Fibroblast of gingiva (primary cell): ENCODE measurements around the gene CCDC9B.

ENCODE experiments used
- DNase-seq: peaks from one replicate; pipeline ENCODE4 v3.0.0-alpha.2; 2011; ENCODE audit warnings: low read depth

The CCDC9B gene

DNA sequence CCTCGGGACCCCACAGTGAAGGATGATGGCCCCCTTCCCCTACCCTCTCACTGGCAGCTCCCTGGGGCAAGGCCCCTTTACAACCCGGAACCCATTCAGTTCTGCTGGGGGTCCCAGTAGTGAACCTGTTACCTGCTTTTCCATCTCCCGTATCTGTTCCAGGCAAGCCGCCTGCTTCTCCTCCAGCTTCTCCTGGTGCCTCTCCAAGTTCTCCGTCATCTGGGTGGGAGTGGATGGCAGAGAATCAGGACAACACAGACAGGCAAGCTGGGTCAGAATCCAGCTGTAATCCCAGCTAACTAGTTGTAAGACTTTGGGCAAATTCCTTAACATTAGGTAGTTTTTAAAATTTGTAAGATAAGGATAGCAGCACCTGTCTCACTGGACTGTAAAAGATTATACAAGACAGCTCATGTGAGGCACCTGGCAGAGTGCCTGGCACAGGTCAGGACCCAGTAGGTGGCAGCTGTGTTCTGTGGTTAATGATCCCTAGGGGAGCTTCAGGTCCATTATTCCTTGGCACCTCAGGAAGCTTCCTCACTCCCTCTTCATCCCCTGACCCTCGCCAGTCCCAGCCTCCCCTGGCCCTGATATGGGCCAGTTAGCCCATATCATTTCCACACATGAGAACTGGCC is 51.5 kb downstream of the CCDC9B start:
- no peak for DNase-seq

DNA sequence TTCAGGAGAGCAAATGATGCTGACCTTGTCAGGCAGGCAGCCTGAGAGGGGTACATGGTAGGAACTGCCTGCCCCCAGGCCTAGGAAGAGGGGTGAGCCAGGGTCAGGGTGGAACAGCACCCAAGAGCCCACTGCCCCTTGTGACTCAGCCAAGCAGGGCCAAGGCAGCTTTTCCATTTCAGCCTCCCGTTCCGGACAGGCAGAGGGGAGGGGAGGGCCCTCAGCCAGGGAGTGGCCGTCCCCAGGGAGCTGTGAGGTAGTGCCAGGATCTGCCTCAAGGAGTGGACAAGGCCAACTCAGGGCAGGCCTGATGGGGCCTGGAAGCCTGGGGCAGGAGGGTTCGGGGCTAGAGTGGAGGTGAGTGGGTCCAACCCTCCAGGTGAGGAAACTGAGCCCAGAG is 52.8 kb downstream of the CCDC9B start:
- no peak for DNase-seq

DNA sequence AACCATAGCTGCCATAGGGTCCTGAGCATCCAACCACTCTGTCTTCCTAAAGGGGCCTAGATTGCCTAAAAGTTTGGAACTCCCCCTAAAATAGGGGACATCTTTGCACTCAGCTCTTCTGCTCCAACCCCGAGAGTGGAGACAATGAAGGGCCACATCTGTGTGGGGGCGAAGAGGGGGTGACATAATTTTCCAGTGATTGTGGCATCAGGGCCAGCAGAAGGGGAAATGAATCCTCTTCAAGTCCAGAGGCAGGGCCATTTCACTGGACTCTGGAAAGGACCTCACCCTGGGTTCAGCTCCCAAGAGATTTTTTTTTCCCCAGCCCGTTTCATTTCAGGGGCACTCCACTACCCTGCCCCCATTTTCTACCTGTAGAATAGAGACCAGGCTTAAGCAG is 53.2 kb downstream of the CCDC9B start:
- DNase-seq, result no peak

DNA sequence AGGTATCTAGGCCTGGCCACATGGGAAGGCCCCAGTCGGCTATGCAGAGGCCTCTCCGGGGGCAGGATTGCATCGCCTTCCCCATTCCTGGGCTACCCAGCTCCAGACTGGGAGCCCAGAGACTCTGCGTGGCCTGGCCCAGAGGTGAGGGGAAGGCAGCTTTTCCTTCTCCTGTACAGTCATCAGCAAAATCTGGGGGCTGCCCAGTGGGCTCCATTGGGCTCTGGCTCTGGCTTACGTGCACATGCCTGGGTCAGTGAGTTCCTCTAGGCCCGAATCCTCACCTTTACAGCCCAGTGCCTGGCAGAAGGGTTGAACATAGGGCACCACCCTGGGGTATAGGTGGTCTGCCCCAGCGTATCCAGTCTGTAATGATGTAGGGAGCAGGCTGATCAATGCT is 53.9 kb downstream of the CCDC9B start:
- DNase-seq, result no peak

DNA sequence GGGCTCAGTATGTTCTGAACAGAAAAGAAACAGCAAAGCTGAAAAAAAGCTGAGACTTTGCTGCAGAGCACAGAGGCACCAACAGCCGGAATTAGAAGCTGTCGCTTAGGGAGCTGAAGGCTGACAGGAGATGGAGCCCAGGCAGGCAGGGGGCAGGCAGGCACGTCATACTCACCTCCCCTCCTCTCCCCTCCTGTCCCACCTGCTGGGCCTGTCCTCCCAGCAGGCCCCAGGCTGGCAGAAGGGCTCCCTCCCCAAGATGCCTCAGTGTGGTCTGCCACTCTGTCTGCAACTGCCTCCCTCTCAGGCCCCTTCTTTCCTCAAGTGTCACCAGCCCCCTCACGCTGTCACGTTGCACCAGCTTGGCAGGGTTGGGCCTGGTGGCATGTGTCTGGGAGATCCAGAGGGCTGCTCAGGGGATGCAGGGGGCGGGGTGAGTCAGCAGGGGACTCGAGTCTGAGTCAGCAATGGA is 54.6 kb downstream of the CCDC9B start:
- DNase-seq, result no peak

DNA sequence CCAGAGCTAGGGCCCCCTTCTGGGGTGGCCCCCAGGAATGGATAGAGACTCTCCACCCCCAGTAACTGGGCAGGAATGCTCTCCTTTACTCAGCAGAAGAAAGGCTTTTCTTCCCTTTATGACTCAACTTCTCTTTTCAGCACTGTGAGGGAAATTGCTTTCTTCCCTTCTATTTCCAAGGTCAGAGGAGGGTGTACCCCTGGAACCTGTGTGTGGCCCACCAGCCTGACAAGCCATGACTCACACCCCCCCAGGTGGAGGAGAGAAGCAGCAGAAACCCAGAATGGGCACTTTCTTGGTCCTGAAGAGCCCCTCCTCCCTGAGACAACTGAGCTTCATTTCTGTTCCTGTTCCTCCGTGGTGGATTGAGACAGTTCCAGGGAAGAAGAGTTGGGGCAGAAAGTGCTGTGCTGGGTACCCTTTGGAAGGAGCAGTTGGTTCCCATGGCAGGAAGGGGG is 55.2 kb downstream of the CCDC9B start:
- no peak for DNase-seq

DNA sequence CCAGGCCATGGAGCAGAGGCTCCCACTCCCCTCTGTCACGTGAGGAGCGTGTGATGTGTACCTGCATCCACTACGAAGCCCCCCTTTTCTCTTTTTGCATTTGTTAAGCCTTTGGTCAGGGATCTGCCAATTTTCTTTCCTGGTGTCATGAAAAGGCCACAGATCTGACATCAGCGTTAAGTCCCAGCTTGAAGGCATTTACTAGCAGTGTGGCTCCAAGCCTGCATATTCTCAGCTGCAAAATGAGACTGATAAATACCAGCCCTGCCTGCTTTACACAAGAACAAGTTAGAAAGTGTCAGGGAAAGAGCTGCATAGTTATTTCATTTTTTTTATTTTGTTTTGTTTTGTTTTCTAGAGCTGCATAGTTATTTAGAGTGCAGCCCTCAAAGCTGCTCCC is 55.6 kb downstream of the CCDC9B start:
- DNase-seq, result peak; percentile 29

DNA sequence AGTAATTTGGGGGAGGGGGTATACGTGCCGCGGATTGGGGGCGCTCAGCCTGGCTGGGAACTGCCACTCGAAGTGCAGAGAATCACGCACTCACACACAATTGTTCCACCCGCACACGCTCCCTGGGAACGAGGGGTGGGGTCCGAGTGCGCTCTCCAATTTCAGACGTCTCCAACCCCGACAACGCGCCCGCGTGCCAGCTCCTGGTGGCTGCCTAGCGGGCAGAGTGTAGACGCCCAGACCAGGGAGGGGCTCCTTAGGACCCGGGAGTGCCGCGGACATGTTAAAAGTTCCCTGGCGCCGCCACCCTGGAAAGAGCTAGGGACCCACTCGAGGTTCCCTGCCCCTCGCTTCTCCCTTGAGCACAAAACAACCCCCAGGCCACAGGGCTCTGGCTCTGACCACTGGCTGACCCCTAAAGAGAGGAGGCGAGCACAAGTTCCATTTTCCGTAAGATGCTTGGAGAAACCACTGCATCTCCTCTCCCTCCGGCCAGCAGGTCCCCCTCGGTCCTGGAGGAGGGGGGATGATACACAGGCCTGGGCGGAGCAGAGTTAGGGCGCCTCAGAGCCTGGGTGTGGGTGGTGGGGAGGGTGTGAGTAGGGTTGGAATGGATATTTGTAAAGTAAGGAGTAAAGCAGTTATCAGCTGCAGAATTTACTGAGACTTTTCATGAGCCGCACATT is 57.0 kb downstream of the CCDC9B start:
- no peak for DNase-seq

DNA sequence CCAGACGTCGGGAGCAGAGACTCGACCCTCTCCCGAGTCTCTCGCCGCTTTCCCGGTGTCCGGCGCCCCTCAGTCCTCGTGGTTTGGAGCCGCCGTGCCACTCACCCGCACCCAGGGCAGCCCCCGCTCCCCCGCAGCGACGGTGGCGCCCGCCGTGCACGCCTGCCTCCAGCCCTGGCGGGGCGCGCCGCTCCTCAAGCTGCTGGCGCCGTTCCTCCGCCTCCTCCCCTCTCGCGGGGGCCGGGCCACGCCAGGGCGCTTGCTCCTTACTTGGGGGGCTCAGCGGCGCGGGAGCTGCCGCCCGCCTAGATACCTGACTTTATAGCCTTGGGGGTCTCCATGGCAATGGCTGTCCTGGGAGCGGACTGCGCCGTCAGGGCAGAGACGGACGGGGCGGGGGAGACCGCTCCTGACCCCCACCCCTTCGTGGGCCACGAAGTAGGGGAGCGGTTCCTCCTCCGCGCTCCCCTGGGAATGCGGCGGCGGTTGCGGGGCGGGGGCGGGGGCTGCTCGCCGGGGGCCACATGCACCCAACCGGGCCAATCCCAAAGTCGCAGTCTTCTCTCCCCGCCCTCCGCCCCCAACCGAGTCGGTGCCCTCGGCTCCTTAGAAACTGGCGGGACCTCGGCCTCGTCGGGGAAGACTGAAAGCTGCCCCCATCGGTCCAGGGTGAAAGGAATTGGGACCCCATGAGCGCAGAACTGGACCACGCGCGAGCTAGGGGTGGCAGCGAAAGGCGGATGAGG is 57.7 kb downstream of the CCDC9B start, which contains the start of gene ANKRD63:
Gene ANKRD63 (minus strand): TSS at position 196 of the 746 bp plus-strand sequence. CDS start 478 bp downstream, outside the sequence.
- DNase-seq, result no peak

DNA sequence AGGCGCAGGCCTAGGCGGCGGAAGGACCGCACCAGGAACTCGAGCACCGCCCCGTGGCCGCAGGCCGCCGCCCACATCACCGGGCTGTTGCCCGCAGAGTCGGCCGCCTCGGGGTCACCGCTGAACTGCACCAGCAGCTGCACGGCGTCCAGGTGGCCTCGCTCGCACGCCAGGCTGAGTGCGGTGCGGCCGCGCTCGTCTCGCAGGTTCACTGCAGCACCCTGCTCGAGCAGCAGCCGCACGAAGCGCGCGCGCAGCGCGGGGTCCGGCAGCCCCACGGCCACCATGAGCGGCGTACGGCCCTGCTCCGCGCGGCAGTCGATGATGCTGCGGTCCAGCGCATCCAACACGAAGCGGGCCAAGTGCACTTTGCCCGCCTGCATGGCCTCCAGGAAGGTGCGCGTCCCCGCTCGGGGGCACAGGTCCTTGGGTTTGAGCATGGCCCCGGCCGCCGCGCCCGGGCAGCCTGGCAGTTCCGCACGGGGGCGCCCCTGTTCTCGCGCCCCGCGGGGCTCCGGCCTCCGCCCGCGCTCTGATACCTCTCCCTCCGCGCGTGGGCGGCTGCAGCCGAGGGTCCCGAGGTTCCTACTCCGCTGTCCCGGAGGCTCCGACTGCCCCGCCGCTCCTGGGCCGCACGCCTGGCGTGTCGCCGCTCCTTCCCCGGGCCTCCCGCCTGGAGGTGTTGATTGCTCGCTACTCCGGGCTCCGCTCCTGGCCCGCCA is 58.4 kb downstream of the CCDC9B start:
- DNase-seq, result no peak

DNA sequence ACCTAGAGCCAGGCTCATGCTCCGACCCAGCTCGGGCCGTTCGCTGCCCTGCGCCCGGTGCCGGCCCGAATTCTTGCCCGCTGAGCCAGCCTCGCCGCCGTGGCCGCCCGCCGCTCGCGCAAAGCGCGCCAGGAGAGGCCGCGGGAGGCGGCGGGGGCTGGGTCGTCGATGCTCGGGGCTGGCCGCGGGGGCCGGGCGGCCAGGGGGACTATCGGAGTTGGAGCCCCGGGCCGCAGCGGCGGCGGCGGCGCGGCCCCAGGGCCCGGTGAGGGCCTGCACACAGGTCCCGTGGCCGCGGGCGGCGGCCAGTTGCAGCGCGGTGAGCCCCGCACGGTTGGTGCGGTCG is 59.0 kb downstream of the CCDC9B start:
- DNase-seq, result no peak
